ENCODE results near the gene ELAVL4. TPM values are rescaled to one million over a fixed set of nuclear protein-coding genes. Genes with fewer than 3 reads are reported as not detected.

ELAVL4 gene
- total RNA-seq, 3 donors from 2014 or later: 0.52 to 8.3 (median 0.82) TPM

DNA sequence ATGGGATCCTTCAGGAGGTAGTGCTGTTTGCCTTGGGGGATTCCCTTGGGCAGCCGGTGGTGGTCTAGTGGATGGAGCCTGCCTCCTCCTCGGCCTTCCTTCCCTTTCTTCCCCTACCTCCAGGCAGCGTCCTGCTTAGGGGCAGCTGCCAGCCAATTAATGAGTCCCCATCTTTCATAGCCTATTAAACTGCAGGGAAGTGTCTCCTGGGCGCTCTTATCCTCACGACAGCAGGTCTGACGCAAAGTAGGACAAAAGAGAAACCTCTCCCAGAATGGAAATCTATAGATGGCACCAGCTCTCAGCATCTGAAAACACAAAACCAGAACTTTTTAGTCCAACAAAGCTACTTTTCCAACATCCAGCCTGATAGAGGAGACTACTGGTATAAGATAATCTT is 69.3 kb downstream of the ELAVL4 start:
- H3K36me3 ChIP-seq (ENCODE audit: low read depth): no peaks in the 10 kb centered on the region
- H3K4me1 ChIP-seq (ENCODE audit: low read depth): no peaks in the 10 kb centered on the region
- no peak for TF ChIP-seq CTCF (IDR thresholded peaks at IDR 0.05)
- DNase-seq (no peak), ATAC-seq (no peak)
- no peak overlapping the region for H3K4me3 ChIP-seq
- intact Hi-C loops (cut with DNase I, micrococcal nuclease): no loop called here
- H3K9me3 ChIP-seq: no peaks in the 10 kb centered on the region

- no peak overlapping the region for H3K4me3 ChIP-seq
- TF ChIP-seq CTCF (IDR thresholded peaks at IDR 0.05): no peak
- intact Hi-C loops (cut with DNase I, micrococcal nuclease): no loop called here
- no peak for ATAC-seq
- DNase-seq: no peak
- H3K9me3 ChIP-seq: no peaks in the 10 kb centered on the region
- no peaks in the 10 kb centered on the region for H3K36me3 ChIP-seq (ENCODE audit: low read depth)
- H3K4me1 ChIP-seq (ENCODE audit: low read depth): no peaks in the 10 kb centered on the region
Observed at GRCh38 chr1:50179639-50180038, 70.9 kb downstream of the ELAVL4 start.

- no peak for ATAC-seq
- intact Hi-C loops (cut with DNase I, micrococcal nuclease): no loop called here
- no peak overlapping the region for H3K4me3 ChIP-seq
- no peaks in the 10 kb centered on the region for H3K4me1 ChIP-seq (ENCODE audit: low read depth)
- no peak for DNase-seq
- no peak for TF ChIP-seq CTCF (IDR thresholded peaks at IDR 0.05)
- H3K9me3 ChIP-seq: no peaks in the 10 kb centered on the region
- no peaks in the 10 kb centered on the region for H3K36me3 ChIP-seq (ENCODE audit: low read depth)
Observed at GRCh38 chr1:50180367-50180766, 71.6 kb downstream of the ELAVL4 start.

DNA sequence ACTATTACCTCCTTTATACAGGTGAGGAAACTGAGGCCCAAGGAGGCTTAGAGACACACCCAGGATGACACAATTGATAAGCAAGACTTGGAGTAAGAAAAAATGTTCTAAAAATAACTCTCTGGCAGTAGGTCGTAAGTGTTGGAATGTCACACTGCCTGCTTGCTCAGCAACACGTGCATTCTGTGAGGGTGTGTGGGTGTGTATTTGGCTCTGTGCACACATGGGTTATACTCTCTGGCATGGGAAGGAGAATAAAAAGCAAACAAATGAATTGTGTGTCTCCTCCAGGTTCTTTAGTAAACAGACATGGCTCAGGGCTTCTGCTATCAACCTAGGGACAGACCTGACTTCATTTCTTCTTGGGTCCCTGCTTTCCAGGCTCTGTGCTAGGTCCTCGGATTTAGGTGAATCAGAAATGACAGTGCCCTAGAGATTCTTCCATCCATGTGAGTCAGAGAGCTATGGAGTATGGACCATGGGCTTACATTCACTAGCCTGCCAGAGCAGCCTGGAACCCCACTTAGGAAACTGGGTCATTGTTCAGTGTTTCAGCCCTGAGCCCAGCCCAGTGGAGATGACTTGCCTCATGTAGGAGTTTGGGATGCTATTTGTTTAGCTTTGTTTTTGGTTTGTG is 72.4 kb downstream of the ELAVL4 start:
- ATAC-seq: no peak
- intact Hi-C loops (cut with DNase I, micrococcal nuclease): no loop called here
- no peak for DNase-seq
- TF ChIP-seq CTCF (IDR thresholded peaks at IDR 0.05): no peak
- no peaks in the 10 kb centered on the region for H3K4me1 ChIP-seq (ENCODE audit: low read depth)
- no peaks in the 10 kb centered on the region for H3K9me3 ChIP-seq
- no peak overlapping the region for H3K4me3 ChIP-seq
- H3K36me3 ChIP-seq (ENCODE audit: low read depth): no peaks in the 10 kb centered on the region

DNA sequence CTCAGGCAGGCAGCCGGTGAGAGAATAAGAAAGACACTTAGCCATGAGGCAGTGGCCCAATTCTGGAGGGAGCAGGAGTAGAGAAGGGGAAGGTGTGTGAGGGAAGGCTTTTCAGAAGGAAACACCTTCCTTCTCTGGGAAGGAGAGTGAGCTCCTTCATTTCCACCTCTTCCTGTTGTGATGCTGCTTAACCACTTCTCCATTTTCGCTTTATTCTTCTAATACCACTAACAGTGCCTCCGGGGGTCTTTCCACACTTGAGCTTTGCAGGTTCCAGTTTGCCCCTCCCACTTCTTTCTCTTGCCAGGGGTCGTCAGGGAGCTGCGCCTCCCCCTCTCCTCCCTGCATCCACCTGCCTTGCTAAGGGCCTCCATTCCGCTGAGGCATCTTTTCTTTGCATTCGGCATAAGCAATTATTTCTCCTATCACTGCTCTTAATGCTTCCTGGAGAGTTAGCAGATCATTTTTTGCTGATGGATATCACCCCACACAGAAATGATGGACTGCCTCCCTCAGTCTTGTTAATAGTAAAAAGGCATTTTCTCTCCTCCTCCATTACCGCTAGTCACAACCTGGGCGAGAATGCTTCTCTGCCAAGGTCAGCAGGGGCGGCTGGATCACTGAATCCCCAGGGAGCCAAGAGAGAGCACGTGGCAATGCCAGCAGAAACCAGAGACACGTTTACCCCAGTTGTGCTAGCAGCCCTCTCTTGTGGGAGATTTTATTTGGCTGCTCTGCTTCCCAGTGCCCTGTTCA is 74.8 kb downstream of the ELAVL4 start:
- no peaks in the 10 kb centered on the region for H3K4me1 ChIP-seq (ENCODE audit: low read depth)
- H3K36me3 ChIP-seq (ENCODE audit: low read depth): no peaks in the 10 kb centered on the region
- no peaks in the 10 kb centered on the region for H3K9me3 ChIP-seq
- DNase-seq (no peak), ATAC-seq (no peak)
- intact Hi-C loops (cut with DNase I, micrococcal nuclease): no loop called here
- no peak overlapping the region for H3K4me3 ChIP-seq
- TF ChIP-seq CTCF (IDR thresholded peaks at IDR 0.05): no peak

All from mucosa of descending colon (tissue), 3 donors.